Measurements from ENCODE around the gene COL6A3.

DNA sequence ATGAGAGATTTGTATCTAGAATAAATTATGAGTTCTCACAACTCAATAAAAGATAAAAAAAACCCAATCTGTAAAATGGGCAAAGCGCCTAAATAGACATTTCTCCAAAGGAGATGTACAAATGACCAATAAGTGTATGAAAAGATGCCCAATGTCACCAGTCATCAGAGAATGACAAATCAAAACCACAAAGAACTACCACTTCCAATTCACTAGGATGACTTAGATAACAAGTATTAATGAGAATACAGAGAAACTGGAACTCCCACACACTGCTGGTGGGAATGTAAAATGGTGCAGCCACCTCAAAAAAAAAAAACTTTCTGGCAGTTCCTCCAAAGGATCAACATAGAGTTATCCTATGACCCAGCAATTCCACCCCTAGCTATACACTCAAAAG lies 17.4 kb upstream of the COL6A3 start:
- TF ChIP-seq GABPA (IDR thresholded peaks at IDR 0.05; ENCODE audit: low read depth) (no peak), RAD21 (IDR thresholded peaks at IDR 0.05; ENCODE audit: low read length) (no peak), EP300 (IDR thresholded peaks at IDR 0.05; ENCODE audit: borderline replicate concordance in 1 of 2, low read depth in 1 of 2, low read length in 1 of 2) (0 out of 4 replicates have a peak, but pooled peaks of 1 of the 2 experiments have one; percentile 29), FOXM1 (IDR thresholded peaks at IDR 0.05; ENCODE audit: low read depth) (no peak)
- TF ChIP-seq, protein P1, sequence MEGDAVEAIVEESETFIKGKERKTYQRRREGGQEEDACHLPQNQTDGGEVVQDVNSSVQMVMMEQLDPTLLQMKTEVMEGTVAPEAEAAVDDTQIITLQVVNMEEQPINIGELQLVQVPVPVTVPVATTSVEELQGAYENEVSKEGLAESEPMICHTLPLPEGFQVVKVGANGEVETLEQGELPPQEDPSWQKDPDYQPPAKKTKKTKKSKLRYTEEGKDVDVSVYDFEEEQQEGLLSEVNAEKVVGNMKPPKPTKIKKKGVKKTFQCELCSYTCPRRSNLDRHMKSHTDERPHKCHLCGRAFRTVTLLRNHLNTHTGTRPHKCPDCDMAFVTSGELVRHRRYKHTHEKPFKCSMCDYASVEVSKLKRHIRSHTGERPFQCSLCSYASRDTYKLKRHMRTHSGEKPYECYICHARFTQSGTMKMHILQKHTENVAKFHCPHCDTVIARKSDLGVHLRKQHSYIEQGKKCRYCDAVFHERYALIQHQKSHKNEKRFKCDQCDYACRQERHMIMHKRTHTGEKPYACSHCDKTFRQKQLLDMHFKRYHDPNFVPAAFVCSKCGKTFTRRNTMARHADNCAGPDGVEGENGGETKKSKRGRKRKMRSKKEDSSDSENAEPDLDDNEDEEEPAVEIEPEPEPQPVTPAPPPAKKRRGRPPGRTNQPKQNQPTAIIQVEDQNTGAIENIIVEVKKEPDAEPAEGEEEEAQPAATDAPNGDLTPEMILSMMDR (IDR thresholded peaks at IDR 0.05): no peak
- TF ChIP-seq, protein P2, sequence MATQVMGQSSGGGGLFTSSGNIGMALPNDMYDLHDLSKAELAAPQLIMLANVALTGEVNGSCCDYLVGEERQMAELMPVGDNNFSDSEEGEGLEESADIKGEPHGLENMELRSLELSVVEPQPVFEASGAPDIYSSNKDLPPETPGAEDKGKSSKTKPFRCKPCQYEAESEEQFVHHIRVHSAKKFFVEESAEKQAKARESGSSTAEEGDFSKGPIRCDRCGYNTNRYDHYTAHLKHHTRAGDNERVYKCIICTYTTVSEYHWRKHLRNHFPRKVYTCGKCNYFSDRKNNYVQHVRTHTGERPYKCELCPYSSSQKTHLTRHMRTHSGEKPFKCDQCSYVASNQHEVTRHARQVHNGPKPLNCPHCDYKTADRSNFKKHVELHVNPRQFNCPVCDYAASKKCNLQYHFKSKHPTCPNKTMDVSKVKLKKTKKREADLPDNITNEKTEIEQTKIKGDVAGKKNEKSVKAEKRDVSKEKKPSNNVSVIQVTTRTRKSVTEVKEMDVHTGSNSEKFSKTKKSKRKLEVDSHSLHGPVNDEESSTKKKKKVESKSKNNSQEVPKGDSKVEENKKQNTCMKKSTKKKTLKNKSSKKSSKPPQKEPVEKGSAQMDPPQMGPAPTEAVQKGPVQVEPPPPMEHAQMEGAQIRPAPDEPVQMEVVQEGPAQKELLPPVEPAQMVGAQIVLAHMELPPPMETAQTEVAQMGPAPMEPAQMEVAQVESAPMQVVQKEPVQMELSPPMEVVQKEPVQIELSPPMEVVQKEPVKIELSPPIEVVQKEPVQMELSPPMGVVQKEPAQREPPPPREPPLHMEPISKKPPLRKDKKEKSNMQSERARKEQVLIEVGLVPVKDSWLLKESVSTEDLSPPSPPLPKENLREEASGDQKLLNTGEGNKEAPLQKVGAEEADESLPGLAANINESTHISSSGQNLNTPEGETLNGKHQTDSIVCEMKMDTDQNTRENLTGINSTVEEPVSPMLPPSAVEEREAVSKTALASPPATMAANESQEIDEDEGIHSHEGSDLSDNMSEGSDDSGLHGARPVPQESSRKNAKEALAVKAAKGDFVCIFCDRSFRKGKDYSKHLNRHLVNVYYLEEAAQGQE (IDR thresholded peaks at IDR 0.05; ENCODE audit: low read depth, low read length): no peak

Data from SK-N-SH (cell line).